Measurements from ENCODE around the gene N4BP2. TPM values are rescaled to one million over a fixed set of nuclear protein-coding genes. Genes with fewer than 3 reads are reported as not detected.

N4BP2 gene
- total RNA-seq, 1 donor from 2014 or later = 11.9 TPM

GRCh38 chr4:40165916-40166315 is 109.3 kb downstream of the N4BP2 start:
- no peak overlapping the region for H3K4me3 ChIP-seq (ENCODE audit: low read depth, low read length)
- no peak for DNase-seq (ENCODE audit: low read depth)
- no peak for TF ChIP-seq CTCF (IDR thresholded peaks at IDR 0.05; ENCODE audit: insufficient read depth, low read length, poor library complexity, severe bottlenecking)
- no peaks in the 10 kb centered on the region for H3K36me3 ChIP-seq (ENCODE audit: control insufficient read depth, insufficient read depth, low read length)
- H3K27me3 ChIP-seq (ENCODE audit: control insufficient read depth, insufficient read depth, low read length) = no peaks in the 10 kb centered on the region

GRCh38 chr4:40168070-40168469 is 111.4 kb downstream of the N4BP2 start:
- Histone ChIP-seq H3K36me3 (ENCODE audit: control insufficient read depth, insufficient read depth, low read length) (no peaks in the 10 kb centered on the region), H3K27me3 (ENCODE audit: control insufficient read depth, insufficient read depth, low read length) (no peaks in the 10 kb centered on the region), H3K4me3 (ENCODE audit: low read depth, low read length) (no peak overlapping the region)
- no peak for DNase-seq (ENCODE audit: low read depth)
- TF ChIP-seq CTCF (IDR thresholded peaks at IDR 0.05; ENCODE audit: insufficient read depth, low read length, poor library complexity, severe bottlenecking) = no peak

GRCh38 chr4:40170588-40170987 is 113.9 kb downstream of the N4BP2 start:
- Histone ChIP-seq H3K4me3 (ENCODE audit: low read depth, low read length) (no peak overlapping the region), H3K36me3 (ENCODE audit: control insufficient read depth, insufficient read depth, low read length) (no peaks in the 10 kb centered on the region), H3K27me3 (ENCODE audit: control insufficient read depth, insufficient read depth, low read length) (no peaks in the 10 kb centered on the region)
- no peak for DNase-seq (ENCODE audit: low read depth)
- no peak for TF ChIP-seq CTCF (IDR thresholded peaks at IDR 0.05; ENCODE audit: insufficient read depth, low read length, poor library complexity, severe bottlenecking)

- no peak for DNase-seq (ENCODE audit: low read depth)
- TF ChIP-seq CTCF (IDR thresholded peaks at IDR 0.05; ENCODE audit: insufficient read depth, low read length, poor library complexity, severe bottlenecking) = no peak
- Histone ChIP-seq H3K36me3 (ENCODE audit: control insufficient read depth, insufficient read depth, low read length) (no peaks in the 10 kb centered on the region), H3K4me3 (ENCODE audit: low read depth, low read length) (no peak overlapping the region), H3K27me3 (ENCODE audit: control insufficient read depth, insufficient read depth, low read length) (no peaks in the 10 kb centered on the region)
Measured at GRCh38 chr4:40173470-40173875, 116.8 kb downstream of the N4BP2 start.

- Histone ChIP-seq H3K36me3 (ENCODE audit: control insufficient read depth, insufficient read depth, low read length) (no peaks in the 10 kb centered on the region), H3K27me3 (ENCODE audit: control insufficient read depth, insufficient read depth, low read length) (no peaks in the 10 kb centered on the region), H3K4me3 (ENCODE audit: low read depth, low read length) (no peak overlapping the region)
- no peak for DNase-seq (ENCODE audit: low read depth)
- TF ChIP-seq CTCF (IDR thresholded peaks at IDR 0.05; ENCODE audit: insufficient read depth, low read length, poor library complexity, severe bottlenecking) = no peak
Measured at GRCh38 chr4:40176602-40177001, 120.0 kb downstream of the N4BP2 start.

GRCh38 chr4:40177591-40177990 is 120.9 kb downstream of the N4BP2 start:
- DNase-seq (ENCODE audit: low read depth) = no peak
- Histone ChIP-seq H3K4me3 (ENCODE audit: low read depth, low read length) (no peak overlapping the region), H3K27me3 (ENCODE audit: control insufficient read depth, insufficient read depth, low read length) (no peaks in the 10 kb centered on the region), H3K36me3 (ENCODE audit: control insufficient read depth, insufficient read depth, low read length) (no peaks in the 10 kb centered on the region)
- no peak for TF ChIP-seq CTCF (IDR thresholded peaks at IDR 0.05; ENCODE audit: insufficient read depth, low read length, poor library complexity, severe bottlenecking)

Data from kidney epithelial cell (primary cell).